ENCODE results near the gene HOXA6.

DNA sequence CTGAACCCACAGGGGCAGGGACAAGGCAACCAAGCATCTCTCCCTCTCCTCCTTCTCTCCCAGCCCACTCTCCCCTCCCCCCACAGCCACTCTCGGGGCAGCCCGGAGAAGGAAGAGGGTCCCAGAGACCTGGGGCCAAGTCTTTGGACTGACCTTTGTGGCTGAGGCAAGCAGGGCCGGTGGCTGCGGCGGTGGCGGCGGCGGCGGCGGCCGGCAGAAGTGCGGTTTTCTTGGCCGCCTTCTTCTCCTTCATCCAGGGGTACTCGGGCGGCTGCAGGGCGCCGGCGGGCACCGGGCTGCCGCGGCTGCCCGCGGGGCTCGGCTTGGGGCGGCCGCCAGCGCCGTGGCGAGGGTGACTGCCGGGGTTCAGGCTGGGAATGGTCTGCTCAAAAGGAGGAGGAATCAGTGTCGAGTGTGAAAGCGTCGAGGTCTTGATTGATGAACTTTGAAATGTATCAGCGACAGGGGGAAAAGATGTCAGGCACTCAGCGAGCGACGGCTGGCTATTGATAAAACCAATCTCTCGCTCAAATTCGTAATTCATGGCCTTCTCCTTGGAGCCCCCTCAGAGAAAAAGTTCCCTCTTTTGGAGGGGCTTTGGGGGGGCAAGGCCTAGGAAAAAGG, 45.5 kb downstream of the HOXA6 start:
- TF ChIP-seq, protein P1, sequence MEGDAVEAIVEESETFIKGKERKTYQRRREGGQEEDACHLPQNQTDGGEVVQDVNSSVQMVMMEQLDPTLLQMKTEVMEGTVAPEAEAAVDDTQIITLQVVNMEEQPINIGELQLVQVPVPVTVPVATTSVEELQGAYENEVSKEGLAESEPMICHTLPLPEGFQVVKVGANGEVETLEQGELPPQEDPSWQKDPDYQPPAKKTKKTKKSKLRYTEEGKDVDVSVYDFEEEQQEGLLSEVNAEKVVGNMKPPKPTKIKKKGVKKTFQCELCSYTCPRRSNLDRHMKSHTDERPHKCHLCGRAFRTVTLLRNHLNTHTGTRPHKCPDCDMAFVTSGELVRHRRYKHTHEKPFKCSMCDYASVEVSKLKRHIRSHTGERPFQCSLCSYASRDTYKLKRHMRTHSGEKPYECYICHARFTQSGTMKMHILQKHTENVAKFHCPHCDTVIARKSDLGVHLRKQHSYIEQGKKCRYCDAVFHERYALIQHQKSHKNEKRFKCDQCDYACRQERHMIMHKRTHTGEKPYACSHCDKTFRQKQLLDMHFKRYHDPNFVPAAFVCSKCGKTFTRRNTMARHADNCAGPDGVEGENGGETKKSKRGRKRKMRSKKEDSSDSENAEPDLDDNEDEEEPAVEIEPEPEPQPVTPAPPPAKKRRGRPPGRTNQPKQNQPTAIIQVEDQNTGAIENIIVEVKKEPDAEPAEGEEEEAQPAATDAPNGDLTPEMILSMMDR (IDR thresholded peaks at IDR 0.05 in 2 of 3, conservative IDR thresholded peaks at IDR 0.05 in 1 of 3; ENCODE audit: borderline replicate concordance in 1 of 3, insufficient read depth in 1 of 3, low read depth in 2 of 3, low read length in 2 of 3), result no peak
- no peak for TF ChIP-seq POLR2A (IDR thresholded peaks at IDR 0.05; ENCODE audit: borderline replicate concordance, extremely low read depth, insufficient read depth, insufficient read length)
- TF ChIP-seq SRF (IDR thresholded peaks at IDR 0.05; ENCODE audit: low read depth), result no peak
- TF ChIP-seq JUND (IDR thresholded peaks at IDR 0.05), result no peak
- TF ChIP-seq ZFX (IDR thresholded peaks at IDR 0.05), result no peak
- no peak for TF ChIP-seq FOSL1 (IDR thresholded peaks at IDR 0.05; ENCODE audit: low read depth)
- no peak for TF ChIP-seq EZH2 (IDR thresholded peaks at IDR 0.05)
- TF ChIP-seq CBX3 (IDR thresholded peaks at IDR 0.05; ENCODE audit: low read depth), result no peak
- TF ChIP-seq, protein P2, sequence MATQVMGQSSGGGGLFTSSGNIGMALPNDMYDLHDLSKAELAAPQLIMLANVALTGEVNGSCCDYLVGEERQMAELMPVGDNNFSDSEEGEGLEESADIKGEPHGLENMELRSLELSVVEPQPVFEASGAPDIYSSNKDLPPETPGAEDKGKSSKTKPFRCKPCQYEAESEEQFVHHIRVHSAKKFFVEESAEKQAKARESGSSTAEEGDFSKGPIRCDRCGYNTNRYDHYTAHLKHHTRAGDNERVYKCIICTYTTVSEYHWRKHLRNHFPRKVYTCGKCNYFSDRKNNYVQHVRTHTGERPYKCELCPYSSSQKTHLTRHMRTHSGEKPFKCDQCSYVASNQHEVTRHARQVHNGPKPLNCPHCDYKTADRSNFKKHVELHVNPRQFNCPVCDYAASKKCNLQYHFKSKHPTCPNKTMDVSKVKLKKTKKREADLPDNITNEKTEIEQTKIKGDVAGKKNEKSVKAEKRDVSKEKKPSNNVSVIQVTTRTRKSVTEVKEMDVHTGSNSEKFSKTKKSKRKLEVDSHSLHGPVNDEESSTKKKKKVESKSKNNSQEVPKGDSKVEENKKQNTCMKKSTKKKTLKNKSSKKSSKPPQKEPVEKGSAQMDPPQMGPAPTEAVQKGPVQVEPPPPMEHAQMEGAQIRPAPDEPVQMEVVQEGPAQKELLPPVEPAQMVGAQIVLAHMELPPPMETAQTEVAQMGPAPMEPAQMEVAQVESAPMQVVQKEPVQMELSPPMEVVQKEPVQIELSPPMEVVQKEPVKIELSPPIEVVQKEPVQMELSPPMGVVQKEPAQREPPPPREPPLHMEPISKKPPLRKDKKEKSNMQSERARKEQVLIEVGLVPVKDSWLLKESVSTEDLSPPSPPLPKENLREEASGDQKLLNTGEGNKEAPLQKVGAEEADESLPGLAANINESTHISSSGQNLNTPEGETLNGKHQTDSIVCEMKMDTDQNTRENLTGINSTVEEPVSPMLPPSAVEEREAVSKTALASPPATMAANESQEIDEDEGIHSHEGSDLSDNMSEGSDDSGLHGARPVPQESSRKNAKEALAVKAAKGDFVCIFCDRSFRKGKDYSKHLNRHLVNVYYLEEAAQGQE (IDR thresholded peaks at IDR 0.05; ENCODE audit: low read depth), result no peak
- TF ChIP-seq, protein P3, sequence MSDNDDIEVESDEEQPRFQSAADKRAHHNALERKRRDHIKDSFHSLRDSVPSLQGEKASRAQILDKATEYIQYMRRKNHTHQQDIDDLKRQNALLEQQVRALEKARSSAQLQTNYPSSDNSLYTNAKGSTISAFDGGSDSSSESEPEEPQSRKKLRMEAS (IDR thresholded peaks at IDR 0.05), result no peak
- TF ChIP-seq, protein P4, sequence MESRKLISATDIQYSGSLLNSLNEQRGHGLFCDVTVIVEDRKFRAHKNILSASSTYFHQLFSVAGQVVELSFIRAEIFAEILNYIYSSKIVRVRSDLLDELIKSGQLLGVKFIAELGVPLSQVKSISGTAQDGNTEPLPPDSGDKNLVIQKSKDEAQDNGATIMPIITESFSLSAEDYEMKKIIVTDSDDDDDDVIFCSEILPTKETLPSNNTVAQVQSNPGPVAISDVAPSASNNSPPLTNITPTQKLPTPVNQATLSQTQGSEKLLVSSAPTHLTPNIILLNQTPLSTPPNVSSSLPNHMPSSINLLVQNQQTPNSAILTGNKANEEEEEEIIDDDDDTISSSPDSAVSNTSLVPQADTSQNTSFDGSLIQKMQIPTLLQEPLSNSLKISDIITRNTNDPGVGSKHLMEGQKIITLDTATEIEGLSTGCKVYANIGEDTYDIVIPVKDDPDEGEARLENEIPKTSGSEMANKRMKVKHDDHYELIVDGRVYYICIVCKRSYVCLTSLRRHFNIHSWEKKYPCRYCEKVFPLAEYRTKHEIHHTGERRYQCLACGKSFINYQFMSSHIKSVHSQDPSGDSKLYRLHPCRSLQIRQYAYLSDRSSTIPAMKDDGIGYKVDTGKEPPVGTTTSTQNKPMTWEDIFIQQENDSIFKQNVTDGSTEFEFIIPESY (IDR thresholded peaks at IDR 0.05; ENCODE audit: extremely low read depth, insufficient replicate concordance, low read length), result no peak
- no peak for TF ChIP-seq SP1 (IDR thresholded peaks at IDR 0.05; ENCODE audit: low read depth)
- TF ChIP-seq, protein P5, sequence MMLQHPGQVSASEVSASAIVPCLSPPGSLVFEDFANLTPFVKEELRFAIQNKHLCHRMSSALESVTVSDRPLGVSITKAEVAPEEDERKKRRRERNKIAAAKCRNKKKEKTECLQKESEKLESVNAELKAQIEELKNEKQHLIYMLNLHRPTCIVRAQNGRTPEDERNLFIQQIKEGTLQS (IDR thresholded peaks at IDR 0.05), result no peak
- no peak for TF ChIP-seq POLR2AphosphoS5 (IDR thresholded peaks at IDR 0.05; ENCODE audit: low read depth, low read length)

Measured in HCT116 (cell line).